Testis (tissue), 3 donors: Measurements from ENCODE around the gene CISD1. TPM values are rescaled to one million over a fixed set of nuclear protein-coding genes. Genes with fewer than 3 reads are reported as not detected.

Experiments
- DNase-seq: peaks from one replicate; pipeline ENCODE4 v3.0.0-alpha.2; 2019
- H3K27ac ChIP-seq, 2 donors: fragments of 200-600 bp; sonication (generic); one replicate each; pipeline ENCODE4 v1.5.1; 2019
- H3K27me3 ChIP-seq: fragments of 200-600 bp; sonication (generic); one replicate; pipeline ENCODE4 v1.5.1; 2019
- H3K36me3 ChIP-seq: fragments of 200-600 bp; sonication (generic); one replicate; pipeline ENCODE4 v1.5.1; 2017; ENCODE audit warnings: low read depth; ENCODE audit errors: missing control alignments
- H3K4me1 ChIP-seq: fragments of 200-600 bp; sonication (generic); one replicate; pipeline ENCODE4 v1.5.1; 2019
- H3K4me3 ChIP-seq, 2 donors: fragments of 200-600 bp; sonication (generic); one replicate each; pipeline ENCODE4 v1.5.1; 2017 to 2019
- H3K9me3 ChIP-seq: fragments of 200-600 bp; sonication (generic); one replicate; pipeline ENCODE4 v1.5.1; 2017
- CTCF ChIP-seq, 3 experiments: fragments of 450-650 bp in 2 of 3; fragments of 200-600 bp in 1 of 3; sonication (generic) in 1 of 3; IDR thresholded peaks; one replicate each; pipeline ENCODE4 v1.5.1; 2016 to 2019; ENCODE audit warnings: antibody characterized with exemption in 3 of 3, mild to moderate bottlenecking in 2 of 3, moderate library complexity in 1 of 3
- POLR2A ChIP-seq: fragments of 450-650 bp; IDR thresholded peaks from one replicate; pipeline ENCODE4 v1.6.1; 2017; ENCODE audit warnings: antibody characterized with exemption, mild to moderate bottlenecking, moderate library complexity
- WGBS, 2 donors: methylation state at CpG; one replicate each; pipeline ENCODE4 v1.1.5; 2018; 5-methylcytosine and 5-hydroxymethylcytosine counted together
- intact Hi-C: fragments of 100-400 bp; cut with DNase I; formaldehyde crosslinking; loops from one replicate; pipeline ENCODE4 v1.15.1; 2023; ENCODE audit warnings: low total_unique reads
- polyA plus RNA-seq: library from polyadenylated mRNA; stranded (reverse); fragments of 350-450 nt; fragmentation: Illumina TruSeq; extraction: RNeasy Lipid Tissue Mini Kit (QIAGEN cat#74804); gene quantifications from one replicate; pipeline ENCODE4 v1.2.3, GENCODE V29; 2014; ENCODE audit warnings: low read depth, low replicate concordance; ENCODE audit not compliant: insufficient read depth
- total RNA-seq, 2 donors: library from RNA; depleted of rRNA; stranded (reverse); fragments of >200 nt; gene quantifications; one replicate each; pipeline ENCODE4 v1.2.3, GENCODE V29; 2016

Gene CISD1
- total and polyA plus RNA-seq, 3 donors from 2014 or later: 20.3 to 71.2 (median 20.7) TPM

GRCh38 chr10:58266003-58266825, 2.7 kb upstream of the CISD1 start:
- no peaks in the 10 kb centered on the region for H3K9me3 ChIP-seq
- TF ChIP-seq CTCF (IDR thresholded peaks at IDR 0.05) (no peak), POLR2A (no peak)
- H3K27me3 ChIP-seq: no peaks in the 10 kb centered on the region
- intact Hi-C loops: no loop called here
- H3K36me3 ChIP-seq: no peaks in the 10 kb centered on the region
- peak overlapping the region; percentile 81 to 92 for H3K4me3 ChIP-seq
- peaks cover 8% of the 10 kb centered on the region for H3K4me1 ChIP-seq
- 22 to 24% methylated on average over 14 of the region's 14 CpGs for WGBS, 2 donors
- peak overlapping the region; percentile 87 to 89 for H3K27ac ChIP-seq
- no peak for DNase-seq

- H3K9me3 ChIP-seq: no peaks in the 10 kb centered on the region
- H3K4me1 ChIP-seq: peaks cover 8% of the 10 kb centered on the region
- H3K27me3 ChIP-seq: no peaks in the 10 kb centered on the region
- peak overlapping the region; percentile 81 to 92 for H3K4me3 ChIP-seq
- intact Hi-C loops: no loop called here
- no peak for TF ChIP-seq POLR2A
- no peak for TF ChIP-seq CTCF (IDR thresholded peaks at IDR 0.05)
- H3K36me3 ChIP-seq: no peaks in the 10 kb centered on the region
- WGBS, 2 donors: 1% methylated on average over 23 to 53 of the region's 53 CpGs
- H3K27ac ChIP-seq: peak overlapping the region; percentile 87 to 89
- DNase-seq: peak; percentile 46
These were observed 1.9 kb upstream of the CISD1 start for GRCh38 chr10:58266826-58267712.

GRCh38 chr10:58267713-58268453, 1.1 kb upstream of the CISD1 start, which contains the start of gene IPMK:
Gene IPMK (minus strand): TSS chr10:58267894. CDS start chr10:58267611, 283 bp downstream.
- Histone ChIP-seq H3K27ac (peak within 1 kb of the TSS; percentile 87 to 89), H3K4me3 (peak within 1 kb of the TSS; percentile 81 to 92), H3K4me1 (peaks cover 8% of the 10 kb centered on the region), H3K27me3 (no peaks in the 10 kb centered on the region), H3K36me3 (no peaks in the 10 kb centered on the region), H3K9me3 (no peaks in the 10 kb centered on the region)
- 1 to 2% methylated on average over 25 to 72 of the region's 76 CpGs for WGBS, 2 donors
- intact Hi-C loops: no loop called here
- TF ChIP-seq CTCF (IDR thresholded peaks at IDR 0.05) (no peak), POLR2A (no peak)
- DNase-seq: peak; percentile 93

- Histone ChIP-seq H3K36me3 (no peaks in the 10 kb centered on the region), H3K9me3 (no peaks in the 10 kb centered on the region), H3K4me1 (peaks cover 8% of the 10 kb centered on the region), H3K27ac (peak overlapping the region; percentile 87 to 89), H3K4me3 (peak overlapping the region; percentile 81 to 92), H3K27me3 (no peaks in the 10 kb centered on the region)
- TF ChIP-seq POLR2A: no peak
- no peak for TF ChIP-seq CTCF (IDR thresholded peaks at IDR 0.05)
- intact Hi-C loops: no loop called here
- DNase-seq: no peak
- 1% methylated on average over 13 of the region's 13 CpGs for WGBS, 2 donors
These were observed 462 bp upstream of the CISD1 start for GRCh38 chr10:58268454-58268945.
